IgD-negative memory B cell (primary cell): ENCODE data around the gene GNAI3. TPM values are rescaled to one million over a fixed set of nuclear protein-coding genes. Genes with fewer than 3 reads are reported as not detected.

Source experiments
- H3K27ac Mint-ChIP-seq, 3 donors: one replicate each; pipeline ENCODE4 v1.8.0; 2020 to 2022; ENCODE audit warnings: mild to moderate bottlenecking in 3 of 3, mixed read lengths in 3 of 3, moderate library complexity in 1 of 3
- H3K27me3 Mint-ChIP-seq: one replicate; pipeline ENCODE4 v1.8.0; 2021; ENCODE audit warnings: mixed read lengths
- H3K36me3 Mint-ChIP-seq: one replicate; pipeline ENCODE4 v1.8.0; 2020; ENCODE audit warnings: mild to moderate bottlenecking, mixed read lengths
- H3K4me1 Mint-ChIP-seq, 3 donors: one replicate each; pipeline ENCODE4 v1.8.0; 2020 to 2022; ENCODE audit warnings: mixed read lengths in 3 of 3, mild to moderate bottlenecking in 1 of 3
- H3K4me3 Mint-ChIP-seq, 4 donors: one replicate each; pipeline ENCODE4 v1.8.0; 2020 to 2022; ENCODE audit warnings: mild to moderate bottlenecking in 4 of 4, mixed read lengths in 4 of 4, moderate library complexity in 3 of 4
- H3K9me3 Mint-ChIP-seq, 3 donors: one replicate each; pipeline ENCODE4 v1.8.0; 2020 to 2021; ENCODE audit warnings: mixed read lengths in 3 of 3, mild to moderate bottlenecking in 1 of 3
- polyA plus RNA-seq: library from polyadenylated mRNA; unstranded; fragments of 300-500 nt; fragmentation: Illumina TruSeq; gene quantifications from one replicate; pipeline ENCODE4 v1.2.3, GENCODE V29; 2021

The GNAI3 gene
- polyA plus RNA-seq, 1 donor from 2014 or later: 8.1 TPM

GRCh38 chr1:109634771-109635750 lies 86.6 kb downstream of the GNAI3 start:
- H3K27ac Mint-ChIP-seq: peak overlapping the region in 1 of 3 donors; percentile 19
- peak overlapping the region in 3 of 4 donors; percentile 23 to 76 (median 34) for H3K4me3 Mint-ChIP-seq
- no peaks in the 10 kb centered on the region for H3K9me3 Mint-ChIP-seq
- H3K4me1 Mint-ChIP-seq: peaks cover 5 to 12% (median 10%) of the 10 kb centered on the region in 3 donors
- H3K36me3 Mint-ChIP-seq: no peaks in the 10 kb centered on the region
- no peaks in the 10 kb centered on the region for H3K27me3 Mint-ChIP-seq

GRCh38 chr1:109635862-109636200 lies 87.4 kb downstream of the GNAI3 start:
- Mint-ChIP-seq H3K27me3 (no peaks in the 10 kb centered on the region), H3K4me1 (peaks cover 5 to 14% (median 11%) of the 10 kb centered on the region in 3 donors), H3K27ac (no peak overlapping the region), H3K4me3 (no peak overlapping the region), H3K36me3 (no peaks in the 10 kb centered on the region), H3K9me3 (no peaks in the 10 kb centered on the region)

- peaks cover 5 to 14% (median 11%) of the 10 kb centered on the region in 3 donors for H3K4me1 Mint-ChIP-seq
- no peaks in the 10 kb centered on the region for H3K36me3 Mint-ChIP-seq
- no peaks in the 10 kb centered on the region for H3K9me3 Mint-ChIP-seq
- H3K27me3 Mint-ChIP-seq: no peaks in the 10 kb centered on the region
- H3K4me3 Mint-ChIP-seq: no peak overlapping the region
- H3K27ac Mint-ChIP-seq: no peak overlapping the region
Observed at GRCh38 chr1:109636201-109636952, 88.0 kb downstream of the GNAI3 start.

- H3K36me3 Mint-ChIP-seq: no peaks in the 10 kb centered on the region
- H3K27me3 Mint-ChIP-seq: no peaks in the 10 kb centered on the region
- H3K4me3 Mint-ChIP-seq: no peak overlapping the region
- H3K9me3 Mint-ChIP-seq: no peaks in the 10 kb centered on the region
- H3K27ac Mint-ChIP-seq: no peak overlapping the region
- peaks cover 5 to 12% (median 11%) of the 10 kb centered on the region in 3 donors for H3K4me1 Mint-ChIP-seq
Observed at GRCh38 chr1:109637446-109637845, 89.0 kb downstream of the GNAI3 start.

- Mint-ChIP-seq H3K27ac (no peak overlapping the region), H3K4me1 (peaks cover 13 to 16% (median 14%) of the 10 kb centered on the region in 3 donors), H3K36me3 (no peaks in the 10 kb centered on the region), H3K27me3 (no peaks in the 10 kb centered on the region), H3K4me3 (no peak overlapping the region), H3K9me3 (no peaks in the 10 kb centered on the region)
Observed at GRCh38 chr1:109639063-109639840, 90.8 kb downstream of the GNAI3 start.

- Mint-ChIP-seq H3K36me3 (no peaks in the 10 kb centered on the region), H3K27me3 (no peaks in the 10 kb centered on the region), H3K4me1 (peaks cover 8 to 11% (median 10%) of the 10 kb centered on the region in 3 donors), H3K4me3 (no peak overlapping the region), H3K27ac (no peak overlapping the region), H3K9me3 (no peaks in the 10 kb centered on the region)
Observed at GRCh38 chr1:109639841-109640184, 91.4 kb downstream of the GNAI3 start.

- H3K4me3 Mint-ChIP-seq: no peak overlapping the region
- no peak overlapping the region for H3K27ac Mint-ChIP-seq
- no peaks in the 10 kb centered on the region for H3K9me3 Mint-ChIP-seq
- H3K4me1 Mint-ChIP-seq: peaks cover 6 to 10% (median 8%) of the 10 kb centered on the region in 3 donors
- H3K36me3 Mint-ChIP-seq: no peaks in the 10 kb centered on the region
- no peaks in the 10 kb centered on the region for H3K27me3 Mint-ChIP-seq
Observed at GRCh38 chr1:109640285-109640865, 92.0 kb downstream of the GNAI3 start.

- Mint-ChIP-seq H3K4me1 (peaks cover 4 to 10% (median 8%) of the 10 kb centered on the region in 3 donors), H3K27ac (no peak overlapping the region), H3K27me3 (no peaks in the 10 kb centered on the region), H3K9me3 (no peaks in the 10 kb centered on the region), H3K36me3 (no peaks in the 10 kb centered on the region), H3K4me3 (no peak overlapping the region)
Observed at GRCh38 chr1:109641078-109641740, 92.8 kb downstream of the GNAI3 start.

GRCh38 chr1:109641861-109642260 lies 93.4 kb downstream of the GNAI3 start:
- Mint-ChIP-seq H3K36me3 (no peaks in the 10 kb centered on the region), H3K4me3 (no peak overlapping the region), H3K27ac (no peak overlapping the region), H3K9me3 (no peaks in the 10 kb centered on the region), H3K27me3 (no peaks in the 10 kb centered on the region), H3K4me1 (peaks cover 4 to 10% (median 8%) of the 10 kb centered on the region in 3 donors)

GRCh38 chr1:109642626-109643025 lies 94.2 kb downstream of the GNAI3 start:
- Mint-ChIP-seq H3K4me1 (peaks cover 4 to 10% (median 8%) of the 10 kb centered on the region in 3 donors), H3K9me3 (no peaks in the 10 kb centered on the region), H3K36me3 (no peaks in the 10 kb centered on the region), H3K4me3 (peak overlapping the region in 1 of 4 donors; percentile 11), H3K27me3 (no peaks in the 10 kb centered on the region), H3K27ac (no peak overlapping the region)

GRCh38 chr1:109643385-109644230 lies 95.2 kb downstream of the GNAI3 start:
- H3K36me3 Mint-ChIP-seq: no peaks in the 10 kb centered on the region
- H3K4me1 Mint-ChIP-seq: peaks cover 4 to 10% (median 8%) of the 10 kb centered on the region in 3 donors
- H3K27me3 Mint-ChIP-seq: no peaks in the 10 kb centered on the region
- no peaks in the 10 kb centered on the region for H3K9me3 Mint-ChIP-seq
- peak overlapping the region; percentile 10 to 82 (median 64) for H3K27ac Mint-ChIP-seq
- peak overlapping the region in 2 of 4 donors; percentile 21 to 53 for H3K4me3 Mint-ChIP-seq

- no peaks in the 10 kb centered on the region for H3K27me3 Mint-ChIP-seq
- H3K9me3 Mint-ChIP-seq: no peaks in the 10 kb centered on the region
- no peak overlapping the region for H3K27ac Mint-ChIP-seq
- H3K4me1 Mint-ChIP-seq: peaks cover 5 to 10% (median 9%) of the 10 kb centered on the region in 3 donors
- H3K36me3 Mint-ChIP-seq: no peaks in the 10 kb centered on the region
- no peak overlapping the region for H3K4me3 Mint-ChIP-seq
Observed at GRCh38 chr1:109644670-109645069, 96.3 kb downstream of the GNAI3 start.

GRCh38 chr1:109649491-109649914 lies 101.1 kb downstream of the GNAI3 start:
- H3K4me1 Mint-ChIP-seq: peaks cover 0 to 6% (median 1%) of the 10 kb centered on the region in 3 donors
- H3K27ac Mint-ChIP-seq: no peak overlapping the region
- no peaks in the 10 kb centered on the region for H3K36me3 Mint-ChIP-seq
- no peak overlapping the region for H3K4me3 Mint-ChIP-seq
- no peaks in the 10 kb centered on the region for H3K9me3 Mint-ChIP-seq
- H3K27me3 Mint-ChIP-seq: peaks cover 9% of the 10 kb centered on the region
